Measurements from ENCODE around the gene STAT5A.

DNA sequence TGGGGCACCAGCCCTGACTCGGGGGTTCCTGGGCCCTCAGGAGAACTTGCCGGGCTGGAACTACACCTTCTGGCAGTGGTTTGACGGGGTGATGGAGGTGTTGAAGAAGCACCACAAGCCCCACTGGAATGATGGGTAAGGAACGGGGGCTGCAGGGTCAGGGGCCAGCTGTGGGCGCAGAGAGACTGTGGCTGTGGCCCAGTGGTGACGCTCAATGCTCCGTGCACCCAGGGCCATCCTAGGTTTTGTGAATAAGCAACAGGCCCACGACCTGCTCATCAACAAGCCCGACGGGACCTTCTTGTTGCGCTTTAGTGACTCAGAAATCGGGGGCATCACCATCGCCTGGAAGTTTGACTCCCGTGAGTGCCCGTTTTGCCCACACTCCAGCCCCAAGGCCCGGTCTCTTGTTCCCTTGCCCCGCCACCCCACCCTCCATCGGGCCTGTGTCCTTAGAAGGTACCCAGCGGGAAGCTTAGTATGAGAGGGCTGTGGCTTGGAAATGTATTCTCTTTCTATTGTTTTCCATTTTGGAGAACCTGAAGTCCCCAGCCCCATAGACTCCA, 19.1 kb downstream of the STAT5A start:
- TF ChIP-seq, protein P1, sequence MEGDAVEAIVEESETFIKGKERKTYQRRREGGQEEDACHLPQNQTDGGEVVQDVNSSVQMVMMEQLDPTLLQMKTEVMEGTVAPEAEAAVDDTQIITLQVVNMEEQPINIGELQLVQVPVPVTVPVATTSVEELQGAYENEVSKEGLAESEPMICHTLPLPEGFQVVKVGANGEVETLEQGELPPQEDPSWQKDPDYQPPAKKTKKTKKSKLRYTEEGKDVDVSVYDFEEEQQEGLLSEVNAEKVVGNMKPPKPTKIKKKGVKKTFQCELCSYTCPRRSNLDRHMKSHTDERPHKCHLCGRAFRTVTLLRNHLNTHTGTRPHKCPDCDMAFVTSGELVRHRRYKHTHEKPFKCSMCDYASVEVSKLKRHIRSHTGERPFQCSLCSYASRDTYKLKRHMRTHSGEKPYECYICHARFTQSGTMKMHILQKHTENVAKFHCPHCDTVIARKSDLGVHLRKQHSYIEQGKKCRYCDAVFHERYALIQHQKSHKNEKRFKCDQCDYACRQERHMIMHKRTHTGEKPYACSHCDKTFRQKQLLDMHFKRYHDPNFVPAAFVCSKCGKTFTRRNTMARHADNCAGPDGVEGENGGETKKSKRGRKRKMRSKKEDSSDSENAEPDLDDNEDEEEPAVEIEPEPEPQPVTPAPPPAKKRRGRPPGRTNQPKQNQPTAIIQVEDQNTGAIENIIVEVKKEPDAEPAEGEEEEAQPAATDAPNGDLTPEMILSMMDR (conservative IDR thresholded peaks at IDR 0.05 in 1 of 2, IDR thresholded peaks at IDR 0.05 in 1 of 2; ENCODE audit: extremely low read depth in 1 of 2, insufficient read depth in 1 of 2, low read depth in 1 of 2, low read length in 2 of 2): no peak
- TF ChIP-seq EZH2 (IDR thresholded peaks at IDR 0.05; ENCODE audit: borderline replicate concordance, low read length): no peak

Measured in mammary epithelial cell (primary cell).